ENCODE measurements around the gene ZNF681.
"Not testable (repeated sequence)": the region's sequence is repeated elsewhere in the genome, so short reads cannot be mapped to it uniquely, and the experiment has no call there.

The ZNF681 gene

GRCh38 chr19:23779645-23780044 lies 21.0 kb upstream of the ZNF681 start:
- Histone ChIP-seq H2BK15ac (ENCODE audit: low read depth, poor library complexity, severe bottlenecking) (no peak overlapping the region), H3K4me2 (ENCODE audit: low read length, poor library complexity, severe bottlenecking) (no peak overlapping the region), H3K18ac (ENCODE audit: low read depth in 1 of 2, low read length in 2 of 2) (no peak overlapping the region), H2BK5ac (ENCODE audit: low read depth, low read length, poor library complexity, severe bottlenecking) (no peak overlapping the region), H2AFZ (ENCODE audit: low read depth, low read length) (no peak overlapping the region), H3K4ac (ENCODE audit: low read depth in 1 of 2, low read length in 2 of 2) (no peak overlapping the region), H2BK120ac (ENCODE audit: low read depth, low read length) (no peak overlapping the region), H2AK5ac (ENCODE audit: low read length, severe bottlenecking) (no peak overlapping the region), H3K4me3 (ENCODE audit: insufficient read depth in 1 of 2, low read depth in 1 of 2, low read length in 2 of 2) (no peak overlapping the region), H3K79me1 (replicated peaks; ENCODE audit: low read length, poor library complexity, severe bottlenecking) (no peaks in the 10 kb centered on the region), H3K9me3 (ENCODE audit: control insufficient read depth, low read length) (peaks cover 38% of the 10 kb centered on the region), H4K8ac (ENCODE audit: low read length) (no peak overlapping the region), H2BK12ac (ENCODE audit: low read length in 2 of 2) (no peak overlapping the region), H4K91ac (ENCODE audit: low read length) (no peak overlapping the region), H3K4me1 (ENCODE audit: control insufficient read depth, insufficient read depth, low read depth, low read length) (no peaks in the 10 kb centered on the region), H3K36me3 (ENCODE audit: control insufficient read depth in 1 of 2, insufficient read depth in 2 of 2, low read depth in 1 of 2, low read length in 2 of 2) (peaks cover 0 to 2% of the 10 kb centered on the region in 2 experiments), H3K14ac (ENCODE audit: low read length in 2 of 2) (no peak overlapping the region), H3K9ac (ENCODE audit: low read length) (no peak overlapping the region), H3K27me3 (ENCODE audit: control insufficient read depth in 1 of 2, insufficient read depth in 1 of 2, low read length in 2 of 2) (no peaks in the 10 kb centered on the region), H3K23ac (ENCODE audit: low read length in 2 of 2) (no peak overlapping the region), H3K27ac (ENCODE audit: low read length, poor library complexity, severe bottlenecking) (no peak overlapping the region)
- no peak for DNase-seq
- WGBS = 79% methylated on average over 7 of the region's 7 CpGs

GRCh38 chr19:23778566-23778965 lies 19.9 kb upstream of the ZNF681 start:
- no peak overlapping the region for H3K27ac ChIP-seq (ENCODE audit: low read length, poor library complexity, severe bottlenecking)
- WGBS = 86% methylated on average over 5 of the region's 5 CpGs

DNA sequence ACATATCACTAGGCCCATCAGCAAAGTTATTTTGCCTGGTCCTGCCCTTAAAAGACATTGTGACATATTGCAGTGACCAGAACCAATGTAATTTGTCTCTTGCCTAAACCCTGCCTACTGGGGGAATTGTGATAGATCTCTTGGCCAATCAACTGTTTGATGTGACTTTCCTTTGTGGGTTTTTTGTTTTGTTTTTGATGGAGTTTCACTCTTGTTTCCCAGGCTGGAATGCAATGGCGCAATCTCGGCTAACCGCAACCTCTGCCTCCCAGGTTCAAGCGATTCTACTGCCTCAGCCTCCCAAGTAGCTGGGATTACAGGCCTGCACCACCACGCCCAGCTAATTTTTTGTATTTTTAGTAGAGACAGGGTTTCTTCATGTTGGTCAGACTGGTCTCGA lies 19.3 kb upstream of the ZNF681 start:
- not testable (repeated sequence) for H3K79me1 ChIP-seq (replicated peaks; ENCODE audit: low read length, poor library complexity, severe bottlenecking); H3K36me3 ChIP-seq (ENCODE audit: control insufficient read depth in 1 of 2, insufficient read depth in 2 of 2, low read depth in 1 of 2, low read length in 2 of 2); H3K18ac ChIP-seq (ENCODE audit: low read depth in 1 of 2, low read length in 2 of 2); H3K4me3 ChIP-seq (ENCODE audit: insufficient read depth in 1 of 2, low read depth in 1 of 2, low read length in 2 of 2); H3K4ac ChIP-seq (ENCODE audit: low read depth in 1 of 2, low read length in 2 of 2); H3K9ac ChIP-seq (ENCODE audit: low read length); H4K8ac ChIP-seq (ENCODE audit: low read length); H3K27ac ChIP-seq (ENCODE audit: low read length, poor library complexity, severe bottlenecking); H2AK5ac ChIP-seq (ENCODE audit: low read length, severe bottlenecking); H3K4me1 ChIP-seq (ENCODE audit: control insufficient read depth, insufficient read depth, low read depth, low read length); H3K27me3 ChIP-seq (ENCODE audit: control insufficient read depth in 1 of 2, insufficient read depth in 1 of 2, low read length in 2 of 2); H2BK120ac ChIP-seq (ENCODE audit: low read depth, low read length); H4K91ac ChIP-seq (ENCODE audit: low read length); H3K14ac ChIP-seq (ENCODE audit: low read length in 2 of 2); H3K4me2 ChIP-seq (ENCODE audit: low read length, poor library complexity, severe bottlenecking); H2AFZ ChIP-seq (ENCODE audit: low read depth, low read length); H2BK15ac ChIP-seq (ENCODE audit: low read depth, poor library complexity, severe bottlenecking); H2BK5ac ChIP-seq (ENCODE audit: low read depth, low read length, poor library complexity, severe bottlenecking); DNase-seq; H3K23ac ChIP-seq (ENCODE audit: low read length in 2 of 2); H2BK12ac ChIP-seq (ENCODE audit: low read length in 2 of 2)
- H3K9me3 ChIP-seq (ENCODE audit: control insufficient read depth, low read length) = peaks cover 25% of the 10 kb centered on the region
- 85% methylated on average over 6 of the region's 6 CpGs for WGBS

More at GRCh38 chr19:23778566-23778965, 19.9 kb upstream of the ZNF681 start:
- H2BK5ac ChIP-seq (ENCODE audit: low read depth, low read length, poor library complexity, severe bottlenecking) = no peak overlapping the region
- H3K23ac ChIP-seq (ENCODE audit: low read length in 2 of 2) = no peak overlapping the region
- no peak overlapping the region for H3K4me3 ChIP-seq (ENCODE audit: insufficient read depth in 1 of 2, low read depth in 1 of 2, low read length in 2 of 2)
- no peak overlapping the region for H4K91ac ChIP-seq (ENCODE audit: low read length)
- no peak overlapping the region for H3K18ac ChIP-seq (ENCODE audit: low read depth in 1 of 2, low read length in 2 of 2)
- H3K4me1 ChIP-seq (ENCODE audit: control insufficient read depth, insufficient read depth, low read depth, low read length) = no peaks in the 10 kb centered on the region
- H2BK12ac ChIP-seq (ENCODE audit: low read length in 2 of 2) = no peak overlapping the region
- no peak for DNase-seq
- no peaks in the 10 kb centered on the region for H3K27me3 ChIP-seq (ENCODE audit: control insufficient read depth in 1 of 2, insufficient read depth in 1 of 2, low read length in 2 of 2)
- no peak overlapping the region for H4K8ac ChIP-seq (ENCODE audit: low read length)
- H3K4me2 ChIP-seq (ENCODE audit: low read length, poor library complexity, severe bottlenecking) = no peak overlapping the region
- peaks cover 0 to 2% of the 10 kb centered on the region in 2 experiments for H3K36me3 ChIP-seq (ENCODE audit: control insufficient read depth in 1 of 2, insufficient read depth in 2 of 2, low read depth in 1 of 2, low read length in 2 of 2)
- H2AK5ac ChIP-seq (ENCODE audit: low read length, severe bottlenecking) = no peak overlapping the region
- H2AFZ ChIP-seq (ENCODE audit: low read depth, low read length) = no peak overlapping the region
- no peaks in the 10 kb centered on the region for H3K79me1 ChIP-seq (replicated peaks; ENCODE audit: low read length, poor library complexity, severe bottlenecking)
- no peak overlapping the region for H2BK15ac ChIP-seq (ENCODE audit: low read depth, poor library complexity, severe bottlenecking)
- H2BK120ac ChIP-seq (ENCODE audit: low read depth, low read length) = no peak overlapping the region
- H3K9me3 ChIP-seq (ENCODE audit: control insufficient read depth, low read length) = peaks cover 30% of the 10 kb centered on the region
- H3K9ac ChIP-seq (ENCODE audit: low read length) = no peak overlapping the region
- no peak overlapping the region for H3K14ac ChIP-seq (ENCODE audit: low read length in 2 of 2)
- no peak overlapping the region for H3K4ac ChIP-seq (ENCODE audit: low read depth in 1 of 2, low read length in 2 of 2)

- WGBS = 55% methylated on average over 3 of the region's 3 CpGs
- no peak overlapping the region for H4K91ac ChIP-seq (ENCODE audit: low read length)
- DNase-seq = no peak
Measured at GRCh38 chr19:23777216-23777615, 18.5 kb upstream of the ZNF681 start.

More at GRCh38 chr19:23777216-23777615, 18.5 kb upstream of the ZNF681 start:
- no peak overlapping the region for H2BK5ac ChIP-seq (ENCODE audit: low read depth, low read length, poor library complexity, severe bottlenecking)
- H2BK12ac ChIP-seq (ENCODE audit: low read length in 2 of 2) = no peak overlapping the region
- no peak overlapping the region for H2BK120ac ChIP-seq (ENCODE audit: low read depth, low read length)
- H3K27ac ChIP-seq (ENCODE audit: low read length, poor library complexity, severe bottlenecking) = no peak overlapping the region
- H3K14ac ChIP-seq (ENCODE audit: low read length in 2 of 2) = no peak overlapping the region
- H3K4me2 ChIP-seq (ENCODE audit: low read length, poor library complexity, severe bottlenecking) = no peak overlapping the region
- H3K4ac ChIP-seq (ENCODE audit: low read depth in 1 of 2, low read length in 2 of 2) = no peak overlapping the region
- no peak overlapping the region for H3K9ac ChIP-seq (ENCODE audit: low read length)
- H2AK5ac ChIP-seq (ENCODE audit: low read length, severe bottlenecking) = no peak overlapping the region
- peaks cover 0 to 2% of the 10 kb centered on the region in 2 experiments for H3K36me3 ChIP-seq (ENCODE audit: control insufficient read depth in 1 of 2, insufficient read depth in 2 of 2, low read depth in 1 of 2, low read length in 2 of 2)
- no peak overlapping the region for H4K8ac ChIP-seq (ENCODE audit: low read length)
- H3K4me3 ChIP-seq (ENCODE audit: insufficient read depth in 1 of 2, low read depth in 1 of 2, low read length in 2 of 2) = no peak overlapping the region
- no peaks in the 10 kb centered on the region for H3K79me1 ChIP-seq (replicated peaks; ENCODE audit: low read length, poor library complexity, severe bottlenecking)
- H3K23ac ChIP-seq (ENCODE audit: low read length in 2 of 2) = no peak overlapping the region
- no peaks in the 10 kb centered on the region for H3K4me1 ChIP-seq (ENCODE audit: control insufficient read depth, insufficient read depth, low read depth, low read length)
- H3K18ac ChIP-seq (ENCODE audit: low read depth in 1 of 2, low read length in 2 of 2) = no peak overlapping the region
- no peak overlapping the region for H2BK15ac ChIP-seq (ENCODE audit: low read depth, poor library complexity, severe bottlenecking)
- no peaks in the 10 kb centered on the region for H3K27me3 ChIP-seq (ENCODE audit: control insufficient read depth in 1 of 2, insufficient read depth in 1 of 2, low read length in 2 of 2)
- H2AFZ ChIP-seq (ENCODE audit: low read depth, low read length) = no peak overlapping the region
- peaks cover 29% of the 10 kb centered on the region for H3K9me3 ChIP-seq (ENCODE audit: control insufficient read depth, low read length)

All from mesenchymal stem cell (in vitro differentiated cells and primary cell).